ENCODE measurements around the gene DHX40. TPM values are rescaled to one million over a fixed set of nuclear protein-coding genes. Genes with fewer than 3 reads are reported as not detected.

Gene DHX40
- total RNA-seq, 1 experiment from 2014 or later, result 38.9 TPM

- intact Hi-C loops (cut with micrococcal nuclease; ENCODE audit: unreplicated experiment), result no loop called here
- TF ChIP-seq CTCF (conservative IDR thresholded peaks at IDR 0.05), result no peak
- TF ChIP-seq EZH2 (IDR thresholded peaks at IDR 0.05; ENCODE audit: low read depth), result no peak
- CTCF ChIA-PET, result interaction anchor here (0.7 kb wide), 1 partner anchor 116 kb away, joined by 3 read pairs; no protein-coding TSS in a partner anchor
Measured at GRCh38 chr17:59558039-59558438, 7.4 kb upstream of the DHX40 start.

GRCh38 chr17:59558953-59559352 lies 6.5 kb upstream of the DHX40 start:
- no peaks in the 10 kb centered on the region for H3K4me1 ChIP-seq (replicated peaks; ENCODE audit: insufficient read depth)
- 0 out of 2 replicates have a peak, but pooled peaks cover 4% of the 10 kb centered on the region for H3F3A ChIP-seq (ENCODE audit: insufficient read depth, low read depth)
- ChIA-PET CTCF (interaction anchor here (0.6 kb wide), 1 partner anchor 87 kb away, joined by 4 read pairs; no protein-coding TSS in a partner anchor), POLR2A (ENCODE audit: unreplicated experiment) (interaction anchor here (0.6 kb wide), 1 partner anchor 57 kb away, joined by 3 read pairs; no protein-coding TSS in a partner anchor)
- no peak overlapping the region for H2AFZ ChIP-seq
- no peak for DNase-seq
- no peak overlapping the region for H3K27ac ChIP-seq
- no peaks in the 10 kb centered on the region for H3K36me3 ChIP-seq (ENCODE audit: low read depth)
- no peaks in the 10 kb centered on the region for H4K20me1 ChIP-seq (ENCODE audit: insufficient read depth)
- no peaks in the 10 kb centered on the region for H3K27me3 ChIP-seq (ENCODE audit: insufficient read depth, low read depth)
- no peaks in the 10 kb centered on the region for H3K9me2 ChIP-seq (ENCODE audit: insufficient read depth)
- H3K79me2 ChIP-seq (ENCODE audit: low read depth), result no peaks in the 10 kb centered on the region
- no TSS peak for BruUV-seq (replicated peaks)
- H3K4me3 ChIP-seq, result no peak overlapping the region
- intact Hi-C loops (cut with micrococcal nuclease; ENCODE audit: unreplicated experiment), result loop anchor here (1.0 kb wide), 1 partner anchor 248 kb away; no protein-coding TSS in a partner anchor
- TF ChIP-seq EZH2 (IDR thresholded peaks at IDR 0.05; ENCODE audit: low read depth), result no peak
- peak; percentile 61 for TF ChIP-seq CTCF (conservative IDR thresholded peaks at IDR 0.05)
- no peak overlapping the region for H3K4me2 ChIP-seq
- H3K9me3 ChIP-seq (ENCODE audit: insufficient read depth, low read depth), result no peaks in the 10 kb centered on the region

More at GRCh38 chr17:59558039-59558438, 7.4 kb upstream of the DHX40 start:
- no peaks in the 10 kb centered on the region for H4K20me1 ChIP-seq (ENCODE audit: insufficient read depth)
- H3K27me3 ChIP-seq (ENCODE audit: insufficient read depth, low read depth), result no peaks in the 10 kb centered on the region
- no peaks in the 10 kb centered on the region for H3K4me1 ChIP-seq (replicated peaks; ENCODE audit: insufficient read depth)
- no peak overlapping the region for H3K4me2 ChIP-seq
- no peaks in the 10 kb centered on the region for H3K9me3 ChIP-seq (ENCODE audit: insufficient read depth, low read depth)
- H3K27ac ChIP-seq, result no peak overlapping the region
- BruUV-seq (replicated peaks), result no TSS peak
- H3K79me2 ChIP-seq (ENCODE audit: low read depth), result no peaks in the 10 kb centered on the region
- DNase-seq, result no peak
- no peak overlapping the region for H2AFZ ChIP-seq
- H3K4me3 ChIP-seq, result no peak overlapping the region
- no peaks in the 10 kb centered on the region for H3K9me2 ChIP-seq (ENCODE audit: insufficient read depth)
- H3K36me3 ChIP-seq (ENCODE audit: low read depth), result no peaks in the 10 kb centered on the region
- no peaks in the 10 kb centered on the region for H3F3A ChIP-seq (ENCODE audit: insufficient read depth, low read depth)
- POLR2A ChIA-PET (ENCODE audit: unreplicated experiment), result no interaction called here

- no peaks in the 10 kb centered on the region for H3K9me3 ChIP-seq (ENCODE audit: insufficient read depth, low read depth)
- 0 out of 2 replicates have a peak, but pooled peaks cover 5% of the 10 kb centered on the region for H3F3A ChIP-seq (ENCODE audit: insufficient read depth, low read depth)
- intact Hi-C loops (cut with micrococcal nuclease; ENCODE audit: unreplicated experiment), result no loop called here
- no peak overlapping the region for H3K27ac ChIP-seq
- H3K79me2 ChIP-seq (ENCODE audit: low read depth), result peaks cover 6% of the 10 kb centered on the region
- H4K20me1 ChIP-seq (ENCODE audit: insufficient read depth), result no peaks in the 10 kb centered on the region
- H3K4me1 ChIP-seq (replicated peaks; ENCODE audit: insufficient read depth), result peaks cover 1% of the 10 kb centered on the region; the same call in 1 of the 2 replicates
- ChIA-PET CTCF (no interaction called here), POLR2A (ENCODE audit: unreplicated experiment) (no interaction called here)
- peak in 1 of 2 experiments; percentile 2 for DNase-seq
- no TSS peak for BruUV-seq (replicated peaks)
- no peak overlapping the region for H3K4me3 ChIP-seq
- H2AFZ ChIP-seq, result no peak overlapping the region
- TF ChIP-seq EZH2 (IDR thresholded peaks at IDR 0.05; ENCODE audit: low read depth) (no peak), CTCF (conservative IDR thresholded peaks at IDR 0.05) (peak; percentile 53)
- H3K9me2 ChIP-seq (ENCODE audit: insufficient read depth), result no peaks in the 10 kb centered on the region
- H3K36me3 ChIP-seq (ENCODE audit: low read depth), result no peaks in the 10 kb centered on the region
- H3K27me3 ChIP-seq (ENCODE audit: insufficient read depth, low read depth), result no peaks in the 10 kb centered on the region
- H3K4me2 ChIP-seq, result no peak overlapping the region
Measured at GRCh38 chr17:59561042-59561441, 4.4 kb upstream of the DHX40 start.

Data from PC-9 (cell line).